GM18873 (cell line): ENCODE measurements around the gene PARM1.

Experiments
- ATAC-seq: cut with Tn5 transposase; IDR thresholded peaks from one replicate; pipeline ENCODE4 v1.9.1; 2021; ENCODE audit warnings: mild to moderate bottlenecking, moderate library complexity, moderate number of reproducible peaks; ENCODE audit not compliant: unreplicated experiment, low FRiP score

PARM1 gene, protein sequence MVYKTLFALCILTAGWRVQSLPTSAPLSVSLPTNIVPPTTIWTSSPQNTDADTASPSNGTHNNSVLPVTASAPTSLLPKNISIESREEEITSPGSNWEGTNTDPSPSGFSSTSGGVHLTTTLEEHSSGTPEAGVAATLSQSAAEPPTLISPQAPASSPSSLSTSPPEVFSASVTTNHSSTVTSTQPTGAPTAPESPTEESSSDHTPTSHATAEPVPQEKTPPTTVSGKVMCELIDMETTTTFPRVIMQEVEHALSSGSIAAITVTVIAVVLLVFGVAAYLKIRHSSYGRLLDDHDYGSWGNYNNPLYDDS

DNA sequence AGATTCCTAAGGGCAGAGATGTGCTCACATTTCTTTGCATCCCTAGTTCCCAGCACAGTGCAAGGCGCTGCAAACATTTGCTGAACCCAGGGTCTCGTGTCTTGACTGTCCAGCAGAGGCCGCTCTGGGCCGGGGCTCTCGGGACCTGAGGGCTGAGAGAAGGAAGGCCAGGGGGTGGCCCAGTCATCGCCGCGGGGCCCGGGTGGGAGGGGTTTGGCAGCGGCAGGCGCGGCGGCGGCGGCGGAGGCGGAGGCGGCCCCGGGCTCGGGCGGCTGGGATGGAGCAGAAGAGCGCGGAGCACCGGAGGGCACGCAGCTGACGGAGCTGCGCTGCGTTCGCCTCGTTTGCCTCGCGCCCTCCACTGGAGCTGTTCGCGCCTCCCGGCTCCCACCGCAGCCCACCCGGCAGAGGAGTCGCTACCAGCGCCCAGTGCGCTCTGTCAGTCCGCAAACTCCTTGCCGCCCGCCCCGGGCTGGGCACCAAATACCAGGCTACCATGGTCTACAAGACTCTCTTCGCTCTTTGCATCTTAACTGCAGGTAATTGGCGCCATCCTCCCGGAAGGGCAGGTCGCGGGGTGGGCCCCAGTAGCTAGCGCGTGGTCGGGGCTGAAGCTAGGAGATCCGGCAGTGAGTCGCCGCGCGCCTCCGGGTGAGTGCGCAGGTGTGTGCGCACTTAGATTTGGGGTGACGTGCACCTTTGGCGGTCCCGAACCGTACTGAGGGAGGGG, at the start of gene PARM1:
PARM1 (plus strand) TSS at position 285 of the 730 bp plus-strand sequence; CDS start at position 497, 212 bp downstream.
- peak; percentile 68 for ATAC-seq

DNA sequence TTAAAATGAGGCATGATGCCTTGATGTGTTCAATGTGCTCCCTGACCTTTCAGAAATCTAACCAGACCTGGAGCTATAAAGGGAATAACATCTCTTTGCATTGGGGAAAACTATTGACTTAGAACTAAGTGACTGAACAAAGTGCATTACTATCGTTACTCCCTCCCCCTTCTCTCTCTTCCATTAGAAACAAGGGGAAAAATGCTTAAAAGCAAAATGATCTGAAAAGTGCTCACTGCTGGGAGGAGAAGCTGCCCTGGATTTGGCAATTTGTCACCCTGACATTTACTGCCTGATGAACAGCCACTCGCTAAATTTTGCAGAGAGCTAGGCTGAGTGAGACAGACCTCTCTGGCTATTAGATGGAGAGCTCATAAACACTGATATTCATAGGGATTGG, 48.6 kb upstream of the PARM1 start:
- no peak for ATAC-seq

DNA sequence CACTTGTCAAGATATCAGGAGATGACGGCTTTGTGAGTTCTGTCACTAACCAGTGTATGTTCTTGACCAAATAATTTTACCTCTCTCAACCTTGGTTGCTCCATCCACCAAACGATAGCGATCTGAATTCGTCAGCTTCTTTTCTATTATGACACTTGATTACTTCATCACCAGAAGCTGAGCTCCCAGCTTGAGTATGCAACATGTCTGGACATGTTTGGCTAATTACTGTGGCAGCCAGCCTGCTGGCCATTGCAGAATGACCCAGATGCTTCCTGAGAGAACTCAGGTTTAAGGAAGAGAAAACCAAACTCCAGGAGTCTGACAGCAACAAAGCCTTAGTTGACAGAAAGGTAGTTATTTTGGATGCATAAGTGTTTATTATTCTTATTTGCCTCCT, 46.4 kb upstream of the PARM1 start:
- no peak for ATAC-seq

DNA sequence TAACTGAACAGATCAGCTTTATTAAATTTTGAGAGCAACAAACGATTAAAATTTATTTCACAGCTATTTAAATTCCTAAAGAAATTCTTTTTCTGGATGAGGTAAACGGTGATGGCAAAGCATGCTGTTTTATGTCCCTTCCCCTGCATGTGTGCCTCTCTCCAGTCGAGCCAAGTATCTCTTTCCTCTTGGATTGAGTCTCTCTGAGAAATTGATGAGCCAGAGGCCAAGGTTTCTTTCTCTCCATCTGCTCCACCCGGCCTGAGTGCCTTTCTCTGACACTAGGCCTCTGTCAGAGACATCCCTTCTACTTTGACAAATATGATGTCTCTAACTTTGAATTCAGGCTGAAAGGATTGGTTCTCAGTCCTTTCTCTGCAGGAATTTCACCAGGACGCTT, 42.6 kb upstream of the PARM1 start:
- no peak for ATAC-seq

DNA sequence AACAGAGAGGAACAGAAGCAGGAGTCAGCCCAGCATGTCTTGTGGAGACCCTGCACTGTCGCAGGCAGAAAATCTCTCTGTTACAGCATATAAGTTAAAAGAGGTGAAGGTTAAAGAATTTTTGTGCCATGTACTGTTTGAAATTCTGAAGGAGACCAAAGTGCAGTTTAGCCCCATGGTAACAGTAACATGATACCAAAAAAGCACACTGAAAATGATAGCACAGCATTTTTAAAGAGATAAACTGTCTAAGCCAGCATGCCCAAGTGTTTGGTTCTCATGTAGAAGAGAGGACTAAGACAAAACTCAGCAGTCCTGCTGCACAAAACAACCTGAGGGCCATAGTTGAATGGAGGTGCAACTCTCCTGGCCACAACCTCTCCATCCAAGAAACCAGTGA, 41.9 kb upstream of the PARM1 start:
- ATAC-seq, result no peak

DNA sequence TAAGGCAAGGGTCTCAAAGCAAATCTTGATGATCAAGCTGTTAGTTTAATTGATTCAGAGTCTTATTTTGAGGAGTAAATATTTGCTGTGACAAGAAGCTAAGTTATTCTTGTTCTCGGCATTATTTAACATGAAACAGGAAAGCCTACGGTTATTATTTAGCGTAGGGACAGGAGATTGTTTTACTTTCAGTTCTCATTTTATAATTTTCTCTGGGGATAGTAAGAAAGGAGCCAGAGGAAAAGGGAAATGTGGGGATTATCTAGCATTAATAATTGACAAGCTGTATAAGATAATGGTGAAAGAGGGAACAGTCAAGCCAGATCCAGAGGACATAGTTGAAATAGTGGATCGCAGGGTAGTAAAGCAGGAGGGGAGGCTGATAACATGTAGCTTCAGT, 39.7 kb upstream of the PARM1 start:
- no peak for ATAC-seq

DNA sequence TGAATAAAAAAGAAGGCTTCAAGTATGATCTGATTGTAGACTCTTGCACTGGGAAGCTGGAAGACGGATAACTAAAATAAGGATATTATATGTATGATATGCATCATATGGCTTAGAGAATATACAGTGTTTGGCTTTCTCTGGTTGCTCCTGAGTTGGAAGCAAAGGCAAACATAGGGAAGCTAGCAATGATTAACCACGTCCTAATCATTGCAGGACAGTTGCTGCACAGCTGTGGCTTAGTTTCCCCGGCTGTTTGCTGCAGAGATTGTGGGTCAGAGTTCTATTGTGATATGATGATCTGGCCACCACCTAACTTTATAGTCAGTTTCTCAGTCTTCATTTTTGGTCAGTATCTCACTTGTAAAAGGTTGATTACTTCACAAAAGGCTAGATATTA, 36.3 kb upstream of the PARM1 start:
- no peak for ATAC-seq

DNA sequence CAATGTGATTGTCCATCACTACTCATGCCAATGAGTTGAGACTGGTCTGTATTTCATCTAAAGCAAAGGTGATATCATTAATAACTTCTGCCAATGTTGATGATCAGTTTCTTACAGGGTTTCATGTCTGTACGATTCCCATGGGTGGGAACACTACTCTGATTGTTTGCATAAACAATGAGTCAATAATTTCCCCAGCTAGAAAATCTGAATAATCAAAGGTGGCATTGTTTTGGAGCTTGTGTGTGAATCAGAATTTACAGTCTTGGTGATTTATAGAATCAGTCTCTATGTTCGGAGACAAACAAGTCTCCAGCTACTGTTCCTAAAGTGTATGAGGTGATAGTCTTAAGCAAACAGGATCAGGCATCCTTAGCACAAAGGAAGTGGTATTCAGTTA, 35.5 kb upstream of the PARM1 start:
- no peak for ATAC-seq

DNA sequence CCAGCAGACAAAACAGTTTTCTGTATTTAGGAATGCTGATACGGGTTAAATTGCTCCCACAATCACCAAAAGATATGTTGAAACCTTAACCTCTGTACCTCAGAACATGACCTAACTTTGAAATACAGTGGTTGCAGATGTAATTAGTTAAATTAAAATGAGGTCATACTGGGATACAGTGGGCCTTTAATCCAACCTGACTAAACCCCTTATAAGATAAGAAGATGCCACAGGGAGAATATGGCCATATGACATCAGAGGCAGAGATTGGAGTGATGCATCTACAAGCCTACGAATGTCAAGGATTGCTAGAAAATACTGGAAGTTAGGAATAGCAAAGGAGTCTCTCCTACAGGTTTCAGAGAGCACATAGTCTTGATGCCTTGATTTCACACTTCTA, 32.1 kb upstream of the PARM1 start:
- no peak for ATAC-seq

DNA sequence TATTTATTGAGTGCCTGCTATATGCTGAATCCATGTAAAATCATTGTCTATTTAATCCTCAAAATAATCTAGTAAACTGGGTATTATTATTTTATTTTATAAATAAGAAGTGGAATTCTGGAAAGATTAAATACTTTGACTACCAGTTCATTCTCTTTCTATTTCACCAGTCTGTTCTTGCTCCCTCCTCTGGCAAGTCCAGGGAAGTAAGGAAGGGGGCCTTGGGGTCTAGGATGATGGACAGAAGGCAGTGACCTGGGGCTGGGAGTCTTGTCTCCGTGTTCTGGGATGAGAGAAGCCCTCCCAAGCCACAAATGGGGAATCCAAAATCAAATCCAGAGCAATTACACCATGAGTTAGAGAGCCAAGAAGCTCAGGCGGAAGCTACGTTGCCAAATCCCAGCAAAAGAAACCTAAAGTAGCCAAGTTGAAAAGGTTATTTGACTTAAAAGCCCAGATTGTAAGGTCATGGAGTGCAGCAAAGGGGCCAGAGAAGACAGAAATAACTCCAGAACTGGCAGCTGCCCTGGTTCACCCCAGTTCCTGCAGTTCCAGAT, 28.3 kb upstream of the PARM1 start:
- ATAC-seq, result no peak

DNA sequence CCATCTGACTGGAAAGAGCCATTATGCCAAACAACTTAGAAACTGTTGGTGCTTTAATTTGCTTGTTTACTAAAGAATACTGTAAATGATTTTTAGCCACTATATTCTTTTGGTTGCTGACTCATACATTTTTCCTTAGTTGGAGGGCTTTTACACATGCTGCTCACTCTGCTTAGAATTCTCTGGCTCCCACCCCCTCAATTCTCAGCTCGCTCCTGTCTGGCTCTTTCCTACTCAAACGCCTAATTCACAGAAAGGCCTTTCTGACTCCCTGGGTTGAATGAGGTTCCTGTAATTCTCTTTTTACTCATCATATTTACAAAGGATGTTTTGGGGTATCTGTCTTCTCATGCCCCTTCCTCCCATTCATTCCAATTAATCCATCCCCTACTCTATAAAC, 26.1 kb upstream of the PARM1 start:
- no peak for ATAC-seq

DNA sequence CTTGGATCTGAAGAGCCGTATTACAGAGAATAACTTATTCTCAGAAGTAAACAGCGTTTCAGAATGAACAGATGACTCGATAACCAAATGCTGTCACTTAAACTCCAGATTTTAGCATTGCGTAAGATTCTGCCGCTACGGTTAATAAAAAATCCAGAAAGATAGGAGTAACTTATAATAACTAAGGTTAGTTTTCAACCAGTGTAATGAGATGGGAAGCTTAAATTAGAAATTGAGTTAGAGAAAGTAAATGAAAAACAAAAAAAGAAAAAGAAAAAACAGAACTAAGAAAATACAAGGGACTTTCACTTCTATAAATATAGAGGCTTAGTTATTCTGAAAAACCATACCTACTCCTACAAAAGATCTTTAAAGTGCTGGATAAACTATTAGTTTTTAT, 13.1 kb upstream of the PARM1 start:
- no peak for ATAC-seq

DNA sequence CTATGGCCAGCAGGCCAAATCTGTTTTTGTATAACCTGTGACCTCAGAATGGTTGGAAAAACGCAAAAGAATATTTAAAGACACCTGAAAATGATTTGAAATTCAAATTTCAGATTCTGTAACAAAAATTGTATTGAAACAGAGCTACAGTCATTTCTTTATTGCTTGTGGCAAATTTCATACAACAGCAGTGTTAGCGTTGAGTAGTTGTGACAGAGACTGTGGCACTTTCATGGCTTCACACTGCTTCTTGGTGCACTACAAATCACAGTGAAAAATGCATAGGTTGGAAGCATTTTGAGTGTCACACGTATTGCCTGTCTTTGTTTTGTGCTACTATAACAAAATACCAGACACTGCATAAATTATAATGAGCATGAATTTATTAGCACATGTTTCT, 12.2 kb upstream of the PARM1 start:
- no peak for ATAC-seq

DNA sequence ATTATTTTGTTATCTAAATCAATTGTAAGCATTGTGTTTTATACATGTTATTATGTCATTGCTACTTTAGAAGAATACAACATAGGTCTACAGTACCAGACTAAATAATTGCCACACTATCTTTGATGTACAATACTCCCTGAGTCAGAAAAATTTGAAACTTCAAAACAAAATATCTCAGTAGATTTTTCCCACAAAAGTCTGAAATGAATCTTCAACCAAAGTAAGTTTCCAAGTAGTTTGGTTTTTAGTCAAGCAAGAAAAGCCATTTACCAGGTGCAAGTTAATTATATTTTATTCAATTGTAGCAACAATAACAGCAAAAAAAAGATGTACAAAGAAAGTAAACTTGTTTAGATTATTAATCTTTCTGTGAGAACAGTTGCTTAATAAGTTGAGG, 11.4 kb upstream of the PARM1 start:
- ATAC-seq, result no peak

DNA sequence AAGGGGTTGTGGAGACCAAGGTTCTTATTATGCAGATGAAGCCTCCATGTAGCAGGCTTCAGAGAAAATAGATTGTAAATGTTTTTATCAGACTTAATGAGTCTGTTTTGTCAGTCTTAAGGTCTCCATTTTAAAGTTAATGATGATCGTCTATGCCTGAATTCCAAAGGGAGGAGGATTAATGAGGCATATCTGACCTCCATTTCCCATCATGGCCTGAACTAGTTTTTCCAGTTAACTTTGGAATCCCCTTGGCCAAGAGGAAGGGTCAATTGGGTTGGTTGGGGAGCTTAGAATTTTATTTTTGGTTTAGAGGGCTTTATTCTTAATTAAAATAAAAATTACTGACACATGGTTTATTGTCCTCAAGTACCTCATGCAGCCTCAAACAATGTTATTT, 6.9 kb upstream of the PARM1 start:
- no peak for ATAC-seq

DNA sequence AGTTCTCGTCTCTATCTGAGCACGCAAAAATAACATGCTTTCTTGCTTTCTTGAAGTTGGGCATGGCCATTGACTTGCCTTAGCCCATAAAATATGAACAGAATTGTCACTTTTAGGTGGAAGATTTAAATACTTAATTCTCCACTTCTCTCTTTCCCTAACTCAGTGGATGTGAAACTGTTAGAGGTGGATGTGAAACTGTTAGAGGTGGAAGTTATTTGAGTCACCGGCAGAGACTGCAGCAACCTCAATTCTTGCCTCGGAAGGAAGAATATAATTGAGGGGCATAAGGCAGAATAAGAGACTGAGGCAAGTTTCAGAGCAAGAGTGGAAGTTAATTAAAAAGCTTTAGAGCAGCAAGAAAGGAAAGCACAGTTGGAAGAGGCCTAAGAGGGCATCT, 2.8 kb upstream of the PARM1 start:
- ATAC-seq, result no peak

DNA sequence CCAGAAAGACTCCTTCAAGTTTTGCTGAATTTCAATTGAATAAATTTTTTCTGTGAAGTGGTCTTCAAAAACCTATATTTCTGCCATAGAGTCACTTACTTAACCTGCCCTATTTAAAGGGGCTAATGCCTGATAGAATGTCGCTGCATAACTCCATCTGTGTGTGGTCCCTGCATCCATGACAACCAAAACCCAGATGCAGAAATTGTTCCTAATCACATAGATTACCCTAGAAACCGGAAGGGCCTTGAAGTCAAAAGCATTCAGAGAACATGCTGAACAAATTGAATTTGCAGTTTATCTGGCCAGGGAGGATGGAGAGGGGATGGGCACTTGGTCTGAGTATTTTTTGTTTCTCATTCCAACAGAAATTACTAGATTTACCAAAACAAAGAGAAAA, 1.5 kb upstream of the PARM1 start:
- ATAC-seq, result no peak

DNA sequence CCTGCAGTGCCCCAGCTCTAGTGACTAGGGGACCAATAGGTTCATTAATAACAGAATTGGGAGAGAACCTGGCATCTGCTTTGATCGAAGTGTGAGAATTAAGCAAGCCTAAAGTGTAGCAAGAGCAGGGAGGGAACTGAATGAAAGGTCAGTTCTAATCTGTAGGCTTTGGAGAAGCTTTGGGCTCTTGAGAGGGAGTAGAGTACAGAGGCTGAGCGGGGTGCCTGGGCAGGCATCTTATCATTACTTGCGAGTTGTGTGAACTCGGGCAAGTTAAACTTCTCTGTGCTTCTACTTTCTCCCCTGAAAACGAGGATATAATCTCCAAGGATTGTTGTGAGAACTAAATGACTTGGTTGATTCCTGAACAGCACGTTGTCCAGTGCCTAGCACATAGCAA, 906 bp upstream of the PARM1 start:
- ATAC-seq, result no peak

DNA sequence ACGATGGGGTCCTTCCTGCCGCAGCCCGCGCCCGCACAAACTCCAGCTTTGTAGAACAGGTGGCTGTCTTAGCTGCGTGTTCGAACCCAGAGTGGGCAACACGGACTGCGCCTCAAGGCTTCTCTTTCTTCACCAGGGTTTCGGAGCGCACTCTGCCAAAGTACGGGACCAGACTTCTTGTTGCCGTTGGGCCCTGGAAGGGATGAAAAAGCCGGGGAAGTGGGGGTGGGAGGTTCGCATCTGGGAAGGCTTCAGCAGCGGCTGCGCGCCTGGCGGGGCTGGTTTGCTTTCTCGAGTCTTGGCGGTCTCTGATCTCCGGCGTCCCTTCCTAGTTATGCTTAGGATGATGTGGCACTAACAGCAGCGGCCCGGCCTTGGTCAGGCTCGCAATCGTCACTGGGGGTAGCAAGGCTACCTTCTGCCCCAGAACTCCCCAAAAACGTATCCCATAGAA, 673 bp downstream of the PARM1 start:
- ATAC-seq, result no peak

DNA sequence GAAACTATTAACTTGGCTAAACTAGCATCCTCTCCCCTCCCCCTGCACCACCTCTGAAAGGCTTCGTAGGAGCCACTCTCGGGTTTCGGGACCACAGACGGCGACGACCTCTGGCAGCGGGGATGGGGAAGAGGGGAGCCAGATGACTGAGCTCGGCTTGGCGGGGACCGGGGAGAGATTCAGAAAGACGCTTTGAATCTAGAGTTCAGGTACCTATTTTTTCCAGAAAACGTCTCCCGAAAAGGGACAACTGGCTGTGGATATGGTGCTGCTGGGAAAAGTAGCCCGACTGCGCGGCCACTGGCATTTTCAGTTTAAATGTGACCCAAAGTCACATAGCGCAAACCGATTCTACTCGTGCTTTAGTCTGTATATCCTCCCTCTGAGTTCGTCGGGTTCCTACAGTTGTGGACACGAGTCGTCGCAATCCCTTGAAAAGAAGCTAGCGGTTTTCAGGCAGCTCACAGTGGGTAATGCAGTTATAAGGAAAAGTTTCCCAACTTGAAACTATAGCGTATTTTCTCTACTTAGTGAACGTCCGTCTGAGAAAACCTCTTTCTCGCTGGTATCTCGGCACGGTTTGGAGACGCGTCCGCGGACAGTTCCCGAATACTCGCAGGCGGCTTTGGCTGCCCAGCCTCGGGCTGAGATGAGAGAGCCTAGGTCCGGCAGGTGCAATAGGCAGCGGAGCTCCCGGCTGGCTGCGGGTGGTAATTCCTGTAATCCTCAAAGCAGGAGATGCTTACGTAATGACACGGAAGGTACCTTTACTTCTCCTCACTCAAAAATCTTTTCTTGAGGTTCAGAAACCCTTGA, 1.3 kb downstream of the PARM1 start:
- no peak for ATAC-seq

DNA sequence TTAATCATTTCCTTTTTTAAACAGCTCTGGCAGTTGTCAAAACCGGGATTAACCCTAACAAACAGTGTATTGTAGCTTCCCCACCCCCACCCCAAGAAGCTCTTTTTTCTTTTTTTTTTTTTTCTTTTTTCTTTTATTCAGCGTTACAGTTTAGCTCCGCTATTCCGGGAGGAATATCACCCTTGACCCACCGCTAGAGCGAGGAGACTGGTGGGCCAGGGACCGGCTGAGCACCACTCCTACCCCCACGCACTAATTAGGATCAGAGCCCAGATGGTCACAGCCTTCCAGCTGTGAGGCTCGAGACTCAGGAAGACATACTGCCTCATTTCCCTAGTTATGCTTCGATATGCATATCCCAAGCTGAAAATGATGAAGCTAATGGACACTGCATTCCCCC, 2.0 kb downstream of the PARM1 start:
- ATAC-seq, result no peak
